ENCODE measurements around the gene ABAT.
A peak's percentile ranks its signal among the peaks of the same experiment; 100 is the strongest.

The ABAT gene

DNA sequence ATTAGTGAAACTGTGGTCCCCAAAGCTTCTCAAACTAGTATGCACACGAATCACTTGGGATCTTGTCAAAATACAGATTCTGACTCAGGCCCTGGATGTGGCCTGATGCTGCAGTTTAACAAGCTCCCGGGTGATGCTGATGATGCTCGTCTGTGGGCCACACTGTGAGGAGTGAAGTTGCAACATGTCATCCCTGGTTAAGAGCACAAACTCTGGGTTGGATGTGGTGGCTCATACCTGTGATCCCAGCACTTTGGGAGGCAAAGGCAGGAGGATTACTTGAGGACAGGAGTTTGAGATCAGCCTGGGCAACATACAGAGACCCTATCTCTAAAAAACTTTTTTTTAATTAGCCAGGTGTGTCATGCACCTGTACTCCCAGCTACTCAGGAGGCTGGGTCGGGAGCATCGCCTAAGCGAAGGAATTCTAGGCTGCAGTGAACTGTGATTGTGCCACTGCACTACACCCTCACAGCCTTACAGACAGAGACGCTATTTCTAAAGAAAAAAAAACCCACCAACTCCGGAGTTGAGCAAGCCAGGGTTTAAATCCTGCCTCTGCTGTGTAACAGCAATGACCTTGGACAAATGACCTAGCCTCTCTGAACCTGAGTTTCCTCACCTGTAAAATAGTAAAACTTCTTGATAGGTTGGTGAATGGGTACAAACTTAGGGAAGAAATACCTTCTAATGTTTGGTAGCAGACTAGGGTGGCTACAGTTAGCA is 24.4 kb upstream of the ABAT start:
- DNase-seq, result no peak

DNA sequence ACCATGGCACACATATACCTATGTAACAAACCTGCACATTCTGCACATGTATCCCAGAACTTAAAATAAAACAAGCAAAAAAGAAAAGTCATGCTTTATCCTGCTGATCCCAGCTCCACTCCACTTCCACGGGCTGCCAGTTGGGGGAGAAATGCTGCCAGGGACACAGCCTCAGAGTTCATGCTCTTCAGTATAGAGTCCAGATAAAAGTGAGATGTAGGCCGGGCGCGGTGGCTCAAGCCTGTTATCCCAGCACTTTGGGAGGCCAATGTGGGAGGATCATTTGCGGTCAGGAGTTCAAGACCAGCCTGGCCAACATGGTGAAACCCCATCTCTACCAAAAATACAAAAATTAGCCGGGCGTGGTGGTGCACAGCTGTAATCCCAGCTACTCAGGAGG is 22.5 kb upstream of the ABAT start:
- DNase-seq, result peak; percentile 50

- DNase-seq, result no peak
Measured at GRCh38 chr16:8655184-8655717, 19.2 kb upstream of the ABAT start.

DNA sequence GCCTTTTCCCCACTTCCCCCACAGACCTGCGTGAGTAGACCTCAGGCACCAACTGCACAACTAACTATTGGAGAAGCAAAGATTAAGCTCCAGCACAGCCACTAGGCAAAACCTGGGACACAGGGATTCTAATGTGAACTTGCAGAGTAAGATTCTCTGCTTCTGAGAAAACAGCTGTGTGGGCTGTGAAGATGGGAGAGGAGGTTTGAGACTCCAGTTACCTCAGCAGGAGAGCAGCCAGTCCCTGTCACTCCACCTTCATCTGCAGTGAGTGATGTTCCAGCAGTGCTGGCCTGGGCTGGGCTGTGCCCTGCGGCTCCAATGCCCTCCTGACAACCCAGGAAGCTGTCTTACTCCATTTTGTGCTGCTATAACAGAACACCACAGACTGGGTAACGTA is 18.0 kb upstream of the ABAT start:
- DNase-seq, result no peak

DNA sequence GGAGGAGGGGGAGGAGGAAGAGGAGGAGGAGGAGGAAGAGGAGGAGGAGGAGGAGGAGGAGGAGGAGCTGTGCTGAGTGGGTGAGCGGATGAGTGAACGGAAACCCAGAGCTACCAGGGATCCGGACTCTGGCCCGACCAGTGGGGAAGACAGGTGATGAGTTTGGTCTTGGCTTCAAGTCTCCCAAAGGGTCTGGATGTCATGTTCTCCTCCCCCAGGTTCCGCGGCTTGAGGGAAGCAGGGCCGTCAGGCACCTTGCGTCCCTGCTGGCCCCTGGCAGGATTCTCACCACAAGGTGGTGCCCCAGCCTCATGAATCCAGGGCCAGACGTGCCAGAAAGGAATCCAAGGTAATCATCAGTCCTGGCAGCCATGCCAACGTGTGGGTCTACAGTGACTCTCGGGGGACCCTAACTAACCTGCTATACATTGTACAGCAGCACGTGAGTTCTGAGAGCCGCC is 13.5 kb upstream of the ABAT start:
- DNase-seq, result peak; percentile 79

DNA sequence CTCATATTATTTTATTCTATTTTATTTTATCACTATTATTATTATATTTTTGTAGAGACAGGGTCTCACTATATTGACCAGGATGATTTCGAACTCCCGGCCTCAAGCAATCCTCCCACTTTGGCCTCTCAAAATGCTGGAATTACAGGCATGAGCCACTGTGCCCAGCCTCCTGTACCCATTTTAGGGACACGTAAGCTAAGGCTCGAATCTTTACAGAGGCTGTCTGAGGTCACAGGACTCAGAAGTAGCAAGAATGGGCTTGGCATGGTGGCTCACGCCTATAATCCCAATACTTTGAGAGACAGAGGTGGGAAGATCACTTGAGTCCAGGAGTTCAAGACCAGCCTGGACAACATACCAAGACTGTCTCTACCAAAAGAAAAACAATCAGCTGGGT is 12.7 kb upstream of the ABAT start:
- DNase-seq, result no peak

DNA sequence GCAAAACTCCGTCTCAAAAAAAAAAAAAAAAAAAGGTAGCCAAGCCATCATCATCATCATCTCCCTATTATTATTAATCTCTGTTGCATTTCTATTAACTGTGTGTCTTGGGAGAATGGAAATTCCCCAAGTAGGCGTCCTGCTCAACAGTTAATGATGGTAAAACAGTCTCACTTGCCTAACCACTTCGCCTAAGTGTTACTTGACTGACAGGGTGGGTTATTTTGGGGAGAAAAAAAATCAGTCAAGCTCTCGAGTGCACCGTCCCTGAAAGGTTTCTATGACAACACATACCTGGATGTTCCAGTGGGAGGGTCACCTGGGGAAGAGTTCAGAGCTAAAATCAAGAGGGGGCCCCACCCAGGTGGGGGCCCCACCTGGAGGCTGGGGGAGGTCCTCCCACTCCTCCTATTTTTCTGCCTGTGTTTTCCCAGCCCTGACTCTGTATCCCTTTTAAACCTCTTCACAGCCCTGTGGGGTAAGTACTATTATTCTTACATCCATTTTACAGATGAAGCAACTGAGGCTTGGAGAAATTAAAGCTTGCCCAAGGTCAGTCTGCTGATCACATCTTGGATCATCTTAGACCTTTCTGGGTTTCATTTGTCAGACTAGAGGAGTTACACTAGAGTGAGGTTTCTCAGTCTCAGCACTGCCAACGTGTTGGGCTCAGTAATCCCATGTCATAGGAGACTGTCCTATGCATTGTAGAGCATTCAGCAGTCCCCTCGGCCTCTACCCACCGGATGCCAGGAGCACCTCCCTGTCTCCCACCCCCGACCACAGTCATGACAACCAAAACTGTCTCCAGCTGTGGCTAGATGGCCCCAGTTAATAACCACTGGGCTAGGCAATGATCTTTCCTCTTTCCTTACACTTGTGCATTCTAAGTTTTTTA is 11.0 kb upstream of the ABAT start:
- DNase-seq, result no peak

GRCh38 chr16:8665529-8665928 is 8.9 kb upstream of the ABAT start:
- DNase-seq, result no peak

DNA sequence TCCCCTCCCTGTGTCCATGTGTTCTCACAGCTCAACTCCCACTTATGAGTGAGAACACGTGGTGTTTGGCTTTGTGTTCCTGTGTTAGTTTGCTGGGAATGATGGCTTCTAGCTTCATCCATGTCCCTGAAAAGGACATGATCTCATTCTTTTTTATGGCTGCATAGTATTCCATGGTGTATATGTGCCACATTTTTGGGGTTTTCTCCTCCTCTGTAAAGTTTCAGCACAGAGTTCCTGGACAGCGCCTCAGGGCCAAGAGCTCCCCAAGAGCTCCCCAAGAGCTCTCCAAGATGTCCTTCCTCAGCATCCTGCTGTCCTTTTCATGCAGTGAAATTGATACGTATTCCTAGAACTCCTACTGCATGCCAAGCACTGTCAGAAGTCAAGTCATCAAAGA is 6.9 kb upstream of the ABAT start:
- no peak for DNase-seq

DNA sequence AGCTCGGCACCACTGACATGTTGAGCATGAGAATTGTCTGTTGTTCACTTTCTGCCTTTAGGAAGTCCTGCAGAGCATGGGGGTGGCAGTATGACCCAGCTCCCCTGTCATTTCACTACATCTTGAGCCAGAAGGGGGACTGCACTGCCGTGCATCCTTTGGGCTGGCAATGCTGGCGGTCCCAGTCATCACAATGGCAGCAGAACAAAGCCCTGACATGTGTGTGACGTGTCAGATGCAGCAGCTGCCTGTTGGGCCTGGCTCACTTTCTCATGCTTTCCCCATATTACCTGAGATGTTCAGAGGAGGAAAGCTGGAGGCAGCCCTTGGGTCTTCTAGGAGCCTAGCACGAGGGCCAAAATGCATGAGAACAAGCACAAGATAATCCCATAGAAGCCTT is 6.3 kb upstream of the ABAT start:
- no peak for DNase-seq

GRCh38 chr16:8669481-8669880 is 4.9 kb upstream of the ABAT start:
- no peak for DNase-seq

DNA sequence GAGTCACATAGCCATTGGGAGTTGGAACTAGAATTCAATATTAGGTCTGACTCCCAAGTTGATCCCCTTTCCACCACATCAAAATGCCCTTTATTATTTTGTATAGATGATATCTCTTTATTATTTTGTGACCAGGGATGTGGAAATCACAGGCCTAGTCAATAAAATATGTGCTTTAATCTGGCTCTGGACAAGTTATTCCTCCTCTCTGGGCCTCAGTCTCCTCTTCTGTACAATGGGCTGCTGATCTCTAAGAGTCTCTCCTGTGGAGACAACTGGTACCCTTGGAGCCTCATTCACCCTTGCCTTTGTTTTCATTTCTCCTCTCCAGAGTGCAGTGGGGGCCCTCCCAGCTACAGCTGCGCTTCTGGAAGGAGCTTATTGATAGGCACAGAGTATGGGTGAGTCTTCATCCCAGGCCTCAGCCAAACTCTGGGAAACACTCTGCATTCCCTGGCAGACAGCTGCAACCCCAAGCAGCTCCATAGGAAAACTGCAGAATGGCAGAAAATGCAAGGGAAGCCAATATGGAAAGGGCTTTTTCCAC is 4.3 kb upstream of the ABAT start:
- no peak for DNase-seq

GRCh38 chr16:8673611-8674412 is 605 bp upstream of the ABAT start:
- DNase-seq, result peak; percentile 67

DNA sequence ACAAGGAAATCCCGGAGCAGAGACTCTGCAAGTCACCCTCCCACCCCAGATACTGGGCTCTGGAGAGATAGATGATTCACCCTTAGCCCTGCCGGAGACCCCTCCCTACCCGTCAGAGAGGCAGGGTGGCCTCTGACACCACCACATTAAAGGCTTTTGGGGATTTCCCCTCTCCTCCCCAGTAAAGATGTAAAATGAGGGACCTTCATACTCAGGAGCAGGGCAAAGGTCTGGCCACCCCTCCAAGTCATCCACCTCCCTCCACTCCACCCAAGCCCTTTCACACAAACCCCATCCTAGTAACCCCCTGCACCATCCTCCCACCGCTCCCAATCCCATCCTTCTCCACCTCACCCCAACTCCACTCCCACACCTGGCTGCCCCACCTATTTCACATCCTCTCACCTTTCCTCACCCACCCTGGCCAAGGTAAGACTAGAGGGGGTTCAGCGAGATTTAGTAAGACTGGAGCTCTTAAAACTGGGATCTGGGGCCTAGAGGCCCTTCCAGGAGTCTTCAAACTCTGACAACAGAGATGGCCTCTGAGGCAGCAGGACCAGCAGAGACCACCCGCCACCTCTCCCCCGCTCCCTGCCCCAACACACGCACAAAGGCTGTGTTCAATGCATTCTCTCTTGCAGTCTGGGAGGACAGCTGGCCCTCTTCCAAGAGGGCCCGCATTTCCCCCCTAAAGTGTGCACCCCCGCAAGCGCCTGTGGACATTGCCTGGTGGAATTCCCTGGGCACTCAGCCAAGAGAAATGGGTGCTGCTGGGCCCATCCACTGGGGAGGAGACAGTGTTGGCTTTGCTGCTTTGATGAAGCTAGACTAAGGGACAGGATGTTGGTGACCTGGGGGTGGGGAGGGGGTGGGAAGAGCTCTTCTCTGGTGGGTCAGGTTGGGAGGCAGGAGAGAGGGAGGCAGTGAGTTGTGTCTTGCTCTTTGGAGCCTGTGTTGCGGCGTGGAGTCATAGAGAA is 1.1 kb downstream of the ABAT start:
- no peak for DNase-seq

GRCh38 chr16:8676160-8676547 is 1.7 kb downstream of the ABAT start:
- no peak for DNase-seq

DNA sequence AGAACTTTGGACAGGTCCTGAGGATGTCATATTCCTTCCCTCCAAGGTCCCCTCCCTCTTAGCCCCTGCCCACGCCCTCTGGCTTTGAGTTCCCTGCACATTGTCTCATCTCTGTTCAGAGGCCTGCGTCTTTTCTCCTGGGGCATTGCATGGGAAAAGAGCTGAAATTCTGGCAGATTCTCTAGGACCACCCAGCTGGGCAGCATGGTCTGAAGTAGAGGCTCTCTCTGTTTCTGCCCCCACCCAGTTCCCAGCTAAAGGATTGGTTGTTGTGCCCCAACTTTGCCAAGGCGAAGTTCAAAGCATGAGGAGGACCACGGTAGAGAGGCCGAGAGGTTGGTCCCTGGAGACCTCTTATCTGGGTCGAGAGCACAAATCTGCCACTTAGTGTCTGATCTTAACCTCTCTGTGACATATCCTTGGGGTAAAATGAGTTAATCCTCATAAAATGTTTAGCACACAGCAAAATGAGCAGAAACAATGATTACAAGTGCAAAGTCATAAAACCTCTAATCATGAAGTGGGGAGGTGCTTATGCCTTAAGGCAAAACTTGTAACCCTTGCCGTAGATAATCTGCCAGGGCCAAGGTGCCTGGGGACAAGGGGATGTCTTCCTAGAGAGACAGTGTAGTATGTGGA is 2.4 kb downstream of the ABAT start:
- no peak for DNase-seq

DNA sequence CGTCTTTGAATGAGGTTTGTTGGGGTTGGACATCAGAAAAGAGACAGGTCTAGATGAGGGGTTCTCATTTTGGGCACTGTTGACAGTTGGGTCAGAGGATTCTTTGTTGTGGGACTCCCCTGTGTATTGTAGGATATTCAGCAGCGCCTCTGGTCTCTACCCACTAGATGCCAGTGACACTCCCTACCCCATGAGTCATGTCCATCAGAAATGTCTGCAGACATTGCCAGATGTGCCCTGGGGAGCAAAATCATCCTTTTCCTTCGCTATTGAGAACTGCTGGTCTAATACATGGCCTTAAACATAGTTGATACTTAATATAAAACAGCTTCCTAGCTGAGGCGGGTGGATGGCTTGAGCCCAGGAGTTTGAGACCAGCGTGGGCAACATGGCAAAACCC is 3.1 kb downstream of the ABAT start:
- DNase-seq, result no peak

GRCh38 chr16:8678068-8678927 is 3.9 kb downstream of the ABAT start:
- no peak for DNase-seq

DNA sequence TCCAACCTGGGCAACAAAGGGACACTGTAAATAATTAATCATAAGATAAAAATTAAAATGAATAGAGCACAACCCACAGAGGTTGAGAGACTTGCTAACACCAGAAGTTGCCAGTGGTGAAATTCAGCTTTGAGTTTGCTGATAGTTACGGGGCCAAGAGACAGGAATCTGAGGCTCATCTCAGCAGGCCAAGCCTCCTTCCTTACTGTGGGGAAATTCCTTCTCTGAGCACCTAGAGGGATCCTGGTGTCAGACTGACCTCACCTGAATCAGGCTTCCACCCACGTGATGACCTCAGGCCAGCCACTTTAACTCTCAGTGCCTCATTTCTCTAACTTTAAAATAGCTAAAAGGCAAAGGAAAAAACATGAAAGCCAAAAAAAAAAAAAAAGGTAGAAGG is 4.7 kb downstream of the ABAT start:
- DNase-seq, result no peak

Data from NCI-H82 (cell line).